HepG2 (cell line): ENCODE data around the gene KRABD2.
"Not testable (repeated sequence)": the region's sequence is repeated elsewhere in the genome, so short reads cannot be mapped to it uniquely, and the experiment has no call there.

Source experiments
- ATAC-seq: fragments of 200-7000 bp; cut with Tn5 transposase; 3 replicates; pipeline ENCODE4 v1.9.1; 2020; ENCODE audit warnings: mild to moderate bottlenecking, moderate library complexity
- BruUV-seq: library from RNA; stranded (reverse); fragments of 400-500 nt; replicated peaks from 2 replicates; lab custom pipeline; 2021; lab: Mats Ljungman, UMichigan
- CTCF ChIA-PET: fragments of 300-600 bp; formaldehyde crosslinking; extraction: SDS; loops from one replicate; lab custom pipeline; 2021; ENCODE audit warnings: low total read pairs, inconsistent platforms, low intra/inter-chr PET ratio; lab: Yijun Ruan, JAX
- POLR2A ChIA-PET: fragments of 350-600 bp; sonication (Branson Sonifier 250); formaldehyde crosslinking; loops from one replicate; lab custom pipeline; 2020; ENCODE audit warnings: antibody characterized with exemption, inconsistent platforms; lab: Yijun Ruan, JAX
- DNase-seq: peaks from one replicate; pipeline ENCODE4 v3.0.0-alpha.2; 2015; ENCODE audit warnings: low spot score
- FAIRE-seq: peaks from 3 replicates; lab custom pipeline; 2011; peaks lifted over from hg19 to GRCh38; lab: Jason Lieb, UNC
- H2AFZ ChIP-seq: one replicate; pipeline ENCODE4 v1.6.1; 2011; ENCODE audit warnings: low read length, inconsistent platforms
- H3K27ac ChIP-seq: fragments of 300-600 bp; 3 replicates; pipeline ENCODE4 v1.8.0; 2011; ENCODE audit warnings: mixed run types, mild to moderate bottlenecking, mixed read lengths, low read length, inconsistent platforms; ENCODE audit not compliant: insufficient read depth; ENCODE audit errors: extremely low read length
- H3K27me3 ChIP-seq, 2 experiments: fragments of 200-600 bp in 1 of 2; 2 replicates in 1 of 2; 3 replicates in 1 of 2; pipeline versions ENCODE4 v1.6.0 to v1.8.0; 2011; ENCODE audit warnings: low read length in 2 of 2, mild to moderate bottlenecking in 2 of 2, moderate library complexity in 2 of 2, inconsistent platforms in 1 of 2; ENCODE audit not compliant: insufficient read depth in 2 of 2, control insufficient read depth in 1 of 2
- H3K36me3 ChIP-seq, 2 experiments: fragments of 200-600 bp in 1 of 2; replicated peaks in 1 of 2; 2 replicates in 1 of 2; 3 replicates in 1 of 2; pipeline versions ENCODE4 v1.5.1 to v1.8.0; 2011; ENCODE audit warnings: low read length in 2 of 2, inconsistent platforms in 1 of 2; ENCODE audit not compliant: insufficient read depth in 2 of 2, control insufficient read depth in 1 of 2
- H3K4me1 ChIP-seq: 2 replicates; pipeline ENCODE4 v1.5.1; 2012; ENCODE audit warnings: low read length, inconsistent platforms; ENCODE audit not compliant: insufficient read depth
- H3K4me2 ChIP-seq: 2 replicates; pipeline ENCODE4 v1.6.0; 2011; ENCODE audit warnings: low read depth, low read length, inconsistent platforms
- H3K4me3 ChIP-seq, 3 experiments: fragments of 200-600 bp in 1 of 3; sonication (generic), shearing (Covaris generic) in 1 of 3; replicated peaks in 1 of 3; 2 replicates each; pipeline ENCODE4 v1.5.1; 2011 to 2016; ENCODE audit warnings: low read length in 3 of 3, inconsistent platforms in 2 of 3, low read depth in 2 of 3, mild to moderate bottlenecking in 2 of 3, control low read depth in 1 of 3, mixed read lengths in 1 of 3; ENCODE audit not compliant: insufficient read depth in 1 of 3
- H3K79me2 ChIP-seq: one replicate; pipeline ENCODE4 v1.6.1; 2011; ENCODE audit warnings: low read length, inconsistent platforms; ENCODE audit not compliant: insufficient read depth
- H3K9ac ChIP-seq: 2 replicates; pipeline ENCODE4 v1.6.0; 2011; ENCODE audit warnings: mild to moderate bottlenecking, low read depth, low read length, inconsistent platforms; ENCODE audit not compliant: insufficient read depth
- H3K9me3 ChIP-seq: 2 replicates; pipeline ENCODE4 v1.5.1; 2012; ENCODE audit warnings: mild to moderate bottlenecking, low read length
- H4K20me1 ChIP-seq: 2 replicates; pipeline ENCODE4 v1.6.0; 2011; ENCODE audit warnings: inconsistent platforms, mild to moderate bottlenecking, low read length, moderate library complexity; ENCODE audit not compliant: insufficient read depth
- ATF7-NPFF ChIP-seq: sonication (generic); formaldehyde crosslinking; IDR thresholded peaks from 2 replicates; pipeline ENCODE4 v1.8.1; 2023; ENCODE audit warnings: mild to moderate bottlenecking, low read depth, missing genetic modification reagents, moderate library complexity
- E2F5 ChIP-seq: sonication (generic); formaldehyde crosslinking; conservative IDR thresholded peaks from 2 replicates; pipeline ENCODE4 v1.4.0; 2020; ENCODE audit warnings: missing genetic modification reagents
- IRX3 ChIP-seq: sonication (generic); formaldehyde crosslinking; IDR thresholded peaks from 2 replicates; pipeline ENCODE4 v1.8.1; 2023; ENCODE audit warnings: mild to moderate bottlenecking, low read depth, missing genetic modification reagents, borderline replicate concordance
- MAFF ChIP-seq: IDR thresholded peaks from 2 replicates; pipeline ENCODE4 v1.6.1; 2011; ENCODE audit warnings: low read depth, low read length, improper control_type of control experiment
- MAFG ChIP-seq: sonication (generic); formaldehyde crosslinking; IDR thresholded peaks from 2 replicates; pipeline ENCODE4 v1.5.1; 2020; ENCODE audit warnings: mild to moderate bottlenecking, missing genetic modification reagents
- SALL1 ChIP-seq: sonication (generic); formaldehyde crosslinking; IDR thresholded peaks from 2 replicates; pipeline ENCODE4 v1.8.0; 2022; ENCODE audit warnings: mild to moderate bottlenecking, missing genetic modification reagents
- ZBTB42 ChIP-seq: sonication (generic); formaldehyde crosslinking; IDR thresholded peaks from 2 replicates; pipeline ENCODE4 v1.5.0; 2020; ENCODE audit warnings: mild to moderate bottlenecking, missing genetic modification reagents
- ZSCAN22 ChIP-seq: sonication (generic); formaldehyde crosslinking; IDR thresholded peaks from 2 replicates; pipeline ENCODE4 v1.4.0; 2020; ENCODE audit warnings: mild to moderate bottlenecking, missing genetic modification reagents
- WGBS: methylation state at CpG from one replicate; pipeline ENCODE4 v1.1.6; 2017; ENCODE audit warnings: low lambda C conversion rate; 5-methylcytosine and 5-hydroxymethylcytosine counted together
- in situ Hi-C: cut with HindIII; loops from 2 replicates; pipeline ENCODE4 v1.10.0; 2017; ENCODE audit warnings: low pct_unique_long_range_greater_than_20kb; ENCODE audit not compliant: extremely low pct_ligation_motif_present
- intact Hi-C: fragments of 100-400 bp; cut with micrococcal nuclease; formaldehyde crosslinking; loops from one replicate; pipeline ENCODE4 v1.10.0; 2022; ENCODE audit not compliant: unreplicated experiment

Gene KRABD2

GRCh38 chr17:8380049-8380448 lies 3.5 kb upstream of the KRABD2 start (continued):
- no peak for TF ChIP-seq IRX3 (CRISPR knock-in tag)
- no peak for TF ChIP-seq E2F5 (CRISPR knock-in tag)
- peak; percentile 88 for TF ChIP-seq ZSCAN22 (CRISPR knock-in tag)
- no peak for TF ChIP-seq SALL1 (CRISPR knock-in tag)
- no peak for TF ChIP-seq MAFF
- no peak for TF ChIP-seq ZBTB42 (CRISPR knock-in tag)
- TF ChIP-seq MAFG (CRISPR knock-in tag), result no peak
- no peak for TF ChIP-seq ATF7-NPFF

- H3K79me2 ChIP-seq, result peaks cover 36% of the 10 kb centered on the region
- in situ Hi-C loops, FAIRE-seq: not testable (repeated sequence)
Measured at GRCh38 chr17:8378117-8378516, 1.6 kb upstream of the KRABD2 start.

More at GRCh38 chr17:8378117-8378516, 1.6 kb upstream of the KRABD2 start:
- H3K27ac ChIP-seq, H2AFZ ChIP-seq, H3K4me2 ChIP-seq, DNase-seq, H3K27me3 ChIP-seq, BruUV-seq, CTCF ChIA-PET, H3K9me3 ChIP-seq, ATAC-seq, H3K9ac ChIP-seq, H3K4me3 ChIP-seq: not testable (repeated sequence)
- Histone ChIP-seq H4K20me1 (peaks cover 38% of the 10 kb centered on the region), H3K4me1 (peaks cover 61% of the 10 kb centered on the region), H3K36me3 (peaks cover 10 to 36% of the 10 kb centered on the region in 2 experiments; a peak in 4 of 5 replicates)
- intact Hi-C loops, result loop anchor here (5.0 kb wide), 1 partner anchor 156 kb away; no protein-coding TSS in a partner anchor
- 92% methylated on average over 8 of the region's 8 CpGs for WGBS
- POLR2A ChIA-PET, result interaction anchor here (1.3 to 2.5 kb wide), 3 partner anchors 42 to 205 kb away, joined by 3 to 9 read pairs (median 5); partner anchors contain the start of gene NDEL1
